NB4 (cell line): ENCODE measurements around the gene CAMTA1.

Experiments
- DNase-seq: peaks from one replicate; pipeline ENCODE4 v3.0.0; 2010; ENCODE audit warnings: low read depth
- H3K4me3 ChIP-seq: one replicate; pipeline ENCODE4 v1.5.1; 2011; ENCODE audit warnings: mild to moderate bottlenecking, low read depth, low read length, moderate library complexity
- CTCF ChIP-seq: IDR thresholded peaks from one replicate; pipeline ENCODE4 v1.5.1; 2012; ENCODE audit warnings: low read depth, low read length
- MYC ChIP-seq: IDR thresholded peaks from 2 replicates; pipeline ENCODE4 v1.6.1; 2011; ENCODE audit warnings: low read depth, low read length
- POLR2A ChIP-seq: IDR thresholded peaks from 2 replicates; pipeline ENCODE4 v1.6.1; 2011; ENCODE audit warnings: mild to moderate bottlenecking; ENCODE audit not compliant: insufficient read length; ENCODE audit errors: extremely low read depth
- TF ChIP-seq, protein P1 (sequence below): IDR thresholded peaks from 2 replicates; pipeline ENCODE4 v1.6.1; 2011; ENCODE audit warnings: low read depth, low read length

CAMTA1 gene

GRCh38 chr1:7257225-7257624 is 472.0 kb downstream of the CAMTA1 start:
- H3K4me3 ChIP-seq = no peak overlapping the region
- TF ChIP-seq MYC = no peak
- TF ChIP-seq, protein P1, sequence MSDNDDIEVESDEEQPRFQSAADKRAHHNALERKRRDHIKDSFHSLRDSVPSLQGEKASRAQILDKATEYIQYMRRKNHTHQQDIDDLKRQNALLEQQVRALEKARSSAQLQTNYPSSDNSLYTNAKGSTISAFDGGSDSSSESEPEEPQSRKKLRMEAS = no peak
- no peak for TF ChIP-seq CTCF
- TF ChIP-seq POLR2A = no peak
- DNase-seq = no peak

- DNase-seq = no peak
- H3K4me3 ChIP-seq = no peak overlapping the region
- TF ChIP-seq, protein P1 = no peak
- TF ChIP-seq POLR2A = no peak
Observed at GRCh38 chr1:7258589-7259135, 473.4 kb downstream of the CAMTA1 start.

DNA sequence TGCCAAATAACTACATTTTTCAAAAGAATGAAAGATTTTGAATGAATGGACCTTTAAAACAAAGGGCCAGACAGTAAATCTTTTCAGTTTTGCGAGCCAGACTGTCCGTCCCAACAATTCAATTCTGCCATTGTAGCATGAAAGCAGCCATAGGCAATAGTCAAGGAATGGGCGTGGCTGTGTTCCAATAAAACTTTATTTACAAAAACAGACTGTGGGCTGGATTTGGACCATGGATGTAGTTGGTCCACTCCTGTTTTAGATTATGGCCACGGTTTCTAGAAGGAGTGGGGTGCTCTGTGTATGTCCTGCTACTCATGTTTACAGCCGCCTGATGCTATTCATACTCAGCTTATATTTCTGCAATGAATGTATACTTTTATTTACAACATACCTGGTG is 474.7 kb downstream of the CAMTA1 start:
- DNase-seq = no peak
- H3K4me3 ChIP-seq = no peak overlapping the region
- TF ChIP-seq, protein P1 = no peak
- TF ChIP-seq POLR2A = no peak
- no peak for TF ChIP-seq CTCF
- no peak for TF ChIP-seq MYC

- no peak overlapping the region for H3K4me3 ChIP-seq
- DNase-seq = no peak
- TF ChIP-seq CTCF (no peak), MYC (no peak), POLR2A (no peak)
- TF ChIP-seq, protein P1 = no peak
Observed at GRCh38 chr1:7261490-7261889, 476.2 kb downstream of the CAMTA1 start.

GRCh38 chr1:7262611-7263010 is 477.4 kb downstream of the CAMTA1 start:
- TF ChIP-seq, protein P1 = no peak
- H3K4me3 ChIP-seq = no peak overlapping the region
- DNase-seq = no peak

GRCh38 chr1:7263021-7263960 is 478.0 kb downstream of the CAMTA1 start:
- no peak overlapping the region for H3K4me3 ChIP-seq
- no peak for TF ChIP-seq MYC
- TF ChIP-seq, protein P1 = no peak
- no peak for TF ChIP-seq POLR2A
- DNase-seq = no peak

DNA sequence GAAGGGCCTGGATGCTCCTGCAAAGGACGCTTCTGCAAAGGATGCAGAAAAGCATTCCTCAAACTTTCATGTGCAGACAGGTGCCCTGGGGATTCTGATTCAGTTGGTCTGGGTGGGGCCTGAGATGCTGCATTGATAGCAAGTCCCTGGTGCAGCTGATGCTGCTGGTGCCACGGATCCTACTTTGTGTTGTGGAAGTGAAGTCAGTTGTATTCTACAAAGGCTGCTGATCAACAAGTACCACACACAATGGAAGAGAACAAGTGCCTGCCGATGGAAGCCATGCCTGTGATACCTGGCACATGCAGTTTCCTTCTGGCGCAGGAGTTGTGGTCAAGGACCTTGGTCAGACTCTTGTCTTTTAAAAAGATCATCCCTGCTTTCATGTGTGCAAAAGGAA is 478.8 kb downstream of the CAMTA1 start:
- DNase-seq = no peak
- no peak overlapping the region for H3K4me3 ChIP-seq
- TF ChIP-seq CTCF (no peak), MYC (no peak), POLR2A (no peak)
- TF ChIP-seq, protein P1 = no peak
